ENCODE data around the gene DAB2IP.

GRCh38 chr9:121752929-121753328 is 101.5 kb downstream of the DAB2IP start:
- TF ChIP-seq CTCF (conservative IDR thresholded peaks at IDR 0.05) (no peak), ZFX (IDR thresholded peaks at IDR 0.05) (no peak)
